ENCODE results near the gene TXNIP.
"Not testable (repeated sequence)": the region's sequence is repeated elsewhere in the genome, so short reads cannot be mapped to it uniquely, and the experiment has no call there.

Gene TXNIP

GRCh38 chr1:145996433-145997015 lies at the start of gene TXNIP:
TSS of gene TXNIP (minus strand) at chr1:145996579. CDS start at chr1:145996266, 313 bp downstream.
- TF ChIP-seq ZNF274 (IDR thresholded peaks at IDR 0.05; ENCODE audit: low read depth, low read length) = no peak
- peak within 1 kb of the TSS; percentile 100 for H3K4me3 ChIP-seq (ENCODE audit: low read length)

- H3K4me3 ChIP-seq (ENCODE audit: low read length) = peak overlapping the region; percentile 64; the same call in 1 of the 2 replicates
- TF ChIP-seq ZNF274 (IDR thresholded peaks at IDR 0.05; ENCODE audit: low read depth, low read length) = no peak
Observed at GRCh38 chr1:146039844-146040194, 43.4 kb upstream of the TXNIP start.

- TF ChIP-seq ZNF274 (IDR thresholded peaks at IDR 0.05; ENCODE audit: low read depth, low read length) = no peak
- peak overlapping the region; percentile 64 for H3K4me3 ChIP-seq (ENCODE audit: low read length)
Observed at GRCh38 chr1:146036965-146037646, 40.7 kb upstream of the TXNIP start.

- H3K4me3 ChIP-seq (ENCODE audit: low read length) = peak overlapping the region; percentile 64
- TF ChIP-seq ZNF274 (IDR thresholded peaks at IDR 0.05; ENCODE audit: low read depth, low read length) = no peak
Observed at GRCh38 chr1:146036241-146036964, 40.0 kb upstream of the TXNIP start.

GRCh38 chr1:146035048-146035423 lies 38.7 kb upstream of the TXNIP start:
- peak overlapping the region; percentile 62 for H3K4me3 ChIP-seq (ENCODE audit: low read length)
- TF ChIP-seq ZNF274 (IDR thresholded peaks at IDR 0.05; ENCODE audit: low read depth, low read length) = no peak

- no peak overlapping the region for H3K4me3 ChIP-seq (ENCODE audit: low read length)
- no peak for TF ChIP-seq ZNF274 (IDR thresholded peaks at IDR 0.05; ENCODE audit: low read depth, low read length)
Observed at GRCh38 chr1:146032631-146033219, 36.3 kb upstream of the TXNIP start.

- TF ChIP-seq ZNF274 (IDR thresholded peaks at IDR 0.05; ENCODE audit: low read depth, low read length) = no peak
Observed at GRCh38 chr1:146031476-146031875, 35.1 kb upstream of the TXNIP start.

GRCh38 chr1:146029117-146029516 lies 32.7 kb upstream of the TXNIP start:
- TF ChIP-seq ZNF274 (IDR thresholded peaks at IDR 0.05; ENCODE audit: low read depth, low read length) = no peak
- H3K4me3 ChIP-seq (ENCODE audit: low read length) = no peak overlapping the region

More at GRCh38 chr1:146031476-146031875, 35.1 kb upstream of the TXNIP start:
- no peak overlapping the region for H3K4me3 ChIP-seq (ENCODE audit: low read length)

GRCh38 chr1:146026650-146027049 lies 30.3 kb upstream of the TXNIP start:
- H3K4me3 ChIP-seq (ENCODE audit: low read length) = not testable (repeated sequence)

GRCh38 chr1:146025787-146026495 lies 29.6 kb upstream of the TXNIP start:
- not testable (repeated sequence) for H3K4me3 ChIP-seq (ENCODE audit: low read length)

- H3K4me3 ChIP-seq (ENCODE audit: low read length) = no peak overlapping the region
- TF ChIP-seq ZNF274 (IDR thresholded peaks at IDR 0.05; ENCODE audit: low read depth, low read length) = no peak
Observed at GRCh38 chr1:146022403-146023127, 26.2 kb upstream of the TXNIP start.

- no peak within 1 kb of the TSS for H3K4me3 ChIP-seq (ENCODE audit: low read length)
Observed at GRCh38 chr1:146021622-146022402, 25.4 kb upstream of the TXNIP start, which contains the start of gene HJV. TSS of gene HJV (minus strand) at chr1:146021735. CDS start at chr1:146020231, 1,504 bp downstream.

GRCh38 chr1:146021050-146021445 lies 24.7 kb upstream of the TXNIP start:
- no peak for TF ChIP-seq ZNF274 (IDR thresholded peaks at IDR 0.05; ENCODE audit: low read depth, low read length)
- H3K4me3 ChIP-seq (ENCODE audit: low read length) = no peak overlapping the region

More at GRCh38 chr1:146021622-146022402, 25.4 kb upstream of the TXNIP start, which contains the start of gene HJV:
- no peak for TF ChIP-seq ZNF274 (IDR thresholded peaks at IDR 0.05; ENCODE audit: low read depth, low read length)

All from GM08714 (cell line).